Panc1 (cell line): ENCODE data around the gene CD14. TPM values are rescaled to one million over a fixed set of nuclear protein-coding genes. Genes with fewer than 3 reads are reported as not detected.
A peak's percentile ranks its signal among the peaks of the same experiment; 100 is the strongest.
"Not testable (repeated sequence)": the region's sequence is repeated elsewhere in the genome, so short reads cannot be mapped to it uniquely, and the experiment has no call there.

Source experiments
- ATAC-seq: fragments of 200-7000 bp; cut with Tn5 transposase; 2 replicates; pipeline ENCODE4 v1.9.1; 2020; ENCODE audit warnings: mild to moderate bottlenecking, moderate library complexity
- BruUV-seq: library from RNA; stranded (reverse); fragments of 400-500 nt; replicated peaks from 2 replicates; lab custom pipeline; 2021; lab: Mats Ljungman, UMichigan
- CTCF ChIA-PET: fragments of 300-600 bp; sonication (Branson Sonifier 250); formaldehyde crosslinking; loops from one replicate; lab custom pipeline; 2022; ENCODE audit warnings: antibody characterized with exemption; lab: Charles Lee
- POLR2A ChIA-PET: fragments of 300-600 bp; sonication (Branson Sonifier 250); formaldehyde crosslinking; loops from one replicate; lab custom pipeline; 2022; ENCODE audit warnings: antibody characterized with exemption; lab: Charles Lee
- DNase-seq: peaks from one replicate; pipeline ENCODE4 v3.0.0-alpha.2; 2010; ENCODE audit warnings: low read depth, low spot score
- H3K27ac ChIP-seq: 2 replicates; pipeline ENCODE4 v1.5.1; 2011; ENCODE audit warnings: mild to moderate bottlenecking, low read length, inconsistent platforms
- H3K27me3 ChIP-seq: fragments of 200-500 bp; sonication (Bioruptor generic); 2 replicates; pipeline ENCODE4 v1.6.0; 2014; ENCODE audit warnings: low read length, inconsistent platforms; ENCODE audit not compliant: control insufficient read depth, insufficient read depth
- H3K36me3 ChIP-seq: fragments of 200-500 bp; sonication (Bioruptor generic); 2 replicates; pipeline ENCODE4 v1.5.1; 2014; ENCODE audit warnings: inconsistent platforms, mild to moderate bottlenecking, low read length, moderate library complexity; ENCODE audit not compliant: control insufficient read depth, insufficient read depth
- H3K4me1 ChIP-seq: 2 replicates; pipeline ENCODE4 v1.5.1; 2011; ENCODE audit warnings: inconsistent platforms, mild to moderate bottlenecking, low read length, moderate library complexity; ENCODE audit not compliant: control insufficient read depth, insufficient read depth
- H3K4me3 ChIP-seq, 2 experiments: 2 replicates each; pipeline ENCODE4 v1.5.1; 2011 to 2012; ENCODE audit warnings: low read depth in 2 of 2, low read length in 2 of 2, mild to moderate bottlenecking in 2 of 2, inconsistent platforms in 1 of 2, moderate library complexity in 1 of 2
- H3K9me3 ChIP-seq: fragments of 200-500 bp; sonication (Bioruptor generic); 2 replicates; pipeline ENCODE4 v1.5.1; 2014; ENCODE audit warnings: low read depth, mild to moderate bottlenecking, inconsistent platforms, low read length, moderate library complexity; ENCODE audit not compliant: control insufficient read depth, insufficient read depth
- CTCF ChIP-seq: fragments of 450-650 bp; IDR thresholded peaks from 2 replicates; pipeline ENCODE4 v1.5.1; 2017; ENCODE audit warnings: mild to moderate bottlenecking
- POLR2AphosphoS5 ChIP-seq: IDR thresholded peaks from 2 replicates; pipeline ENCODE4 v1.6.1; 2012; ENCODE audit warnings: mild to moderate bottlenecking, low read depth, low read length, moderate library complexity
- REST ChIP-seq, 2 experiments: IDR thresholded peaks; 2 replicates each; pipeline ENCODE4 v1.6.1; 2011 to 2012; ENCODE audit warnings: low read depth in 2 of 2, control low read depth in 1 of 2, low read length in 1 of 2, mild to moderate bottlenecking in 1 of 2, moderate library complexity in 1 of 2; ENCODE audit not compliant: insufficient read depth in 1 of 2
- SIN3A ChIP-seq: IDR thresholded peaks from 2 replicates; pipeline ENCODE4 v1.6.1; 2012; ENCODE audit warnings: low read depth, mild to moderate bottlenecking, low read length, moderate library complexity, borderline replicate concordance; ENCODE audit not compliant: insufficient read depth
- TCF7L2 ChIP-seq: IDR thresholded peaks from 2 replicates; pipeline ENCODE4 v1.6.1; 2011; ENCODE audit warnings: mild to moderate bottlenecking, low read depth, low read length, inconsistent platforms
- in situ Hi-C: cut with HindIII; loops from 2 replicates; pipeline ENCODE4 v1.10.0; 2016; ENCODE audit warnings: low sequenced_read_pairs, low pct_unique_long_range_greater_than_20kb
- intact Hi-C: fragments of 100-400 bp; cut with micrococcal nuclease; formaldehyde crosslinking; loops from one replicate; pipeline ENCODE4 v1.10.0; 2022; ENCODE audit not compliant: unreplicated experiment
- total RNA-seq: library from RNA; stranded (reverse); gene quantifications from one replicate; pipeline ENCODE4 v1.2.1, GENCODE V29; 2021; ENCODE audit not compliant: unreplicated experiment

Gene CD14
- total RNA-seq, 1 experiment from 2014 or later, result 2.5 TPM

DNA sequence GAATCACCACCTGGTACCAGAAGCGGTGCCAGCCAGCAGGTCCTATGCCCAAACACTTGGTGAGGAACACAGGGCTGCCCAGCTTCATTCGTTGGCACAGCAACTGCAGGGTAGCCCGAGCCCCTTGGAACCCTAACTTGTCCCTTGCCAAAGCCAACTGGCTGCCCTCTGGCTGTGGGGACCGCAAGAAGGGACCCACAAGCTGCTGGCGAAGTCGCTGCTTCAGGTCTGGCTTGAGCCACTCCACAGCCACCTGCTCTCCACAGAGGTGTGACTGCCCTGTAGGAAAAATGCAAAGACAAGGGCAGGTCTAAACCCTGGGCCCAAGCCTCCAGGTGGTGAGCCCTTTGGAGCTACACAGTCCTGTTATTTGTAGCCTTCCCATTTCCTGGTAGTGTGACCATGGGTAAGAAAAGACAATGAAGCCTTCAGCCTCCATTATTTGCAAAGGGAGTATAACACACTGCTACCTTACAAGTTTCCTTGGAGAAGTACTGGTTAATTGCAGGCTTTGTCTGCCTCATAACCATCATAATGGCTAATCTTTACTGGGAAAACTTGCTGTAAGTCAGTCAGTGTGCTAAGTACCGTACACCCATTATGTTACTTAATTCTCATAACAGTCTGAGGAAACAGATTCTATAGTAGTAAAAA lies 38.6 kb upstream of the CD14 start:
- BruUV-seq, result no TSS peak
- POLR2A ChIA-PET, result no interaction called here
- no peak overlapping the region for H3K4me3 ChIP-seq
- intact Hi-C loops (no loop called here), in situ Hi-C loops (no loop called here)
- H3K9me3 ChIP-seq, result no peaks in the 10 kb centered on the region
- CTCF ChIA-PET, result no interaction called here
- TF ChIP-seq REST (IDR thresholded peaks at IDR 0.05; ENCODE audit: insufficient read depth in 1 of 2, low read depth in 2 of 2, low read length in 1 of 2) (no peak), TCF7L2 (no peak), POLR2AphosphoS5 (no peak), SIN3A (no peak), CTCF (no peak)
- no peak overlapping the region for H3K27ac ChIP-seq
- peaks cover 12% of the 10 kb centered on the region for H3K36me3 ChIP-seq
- peak; percentile 18 for ATAC-seq
- no peak for DNase-seq
- no peaks in the 10 kb centered on the region for H3K27me3 ChIP-seq
- no peaks in the 10 kb centered on the region for H3K4me1 ChIP-seq

DNA sequence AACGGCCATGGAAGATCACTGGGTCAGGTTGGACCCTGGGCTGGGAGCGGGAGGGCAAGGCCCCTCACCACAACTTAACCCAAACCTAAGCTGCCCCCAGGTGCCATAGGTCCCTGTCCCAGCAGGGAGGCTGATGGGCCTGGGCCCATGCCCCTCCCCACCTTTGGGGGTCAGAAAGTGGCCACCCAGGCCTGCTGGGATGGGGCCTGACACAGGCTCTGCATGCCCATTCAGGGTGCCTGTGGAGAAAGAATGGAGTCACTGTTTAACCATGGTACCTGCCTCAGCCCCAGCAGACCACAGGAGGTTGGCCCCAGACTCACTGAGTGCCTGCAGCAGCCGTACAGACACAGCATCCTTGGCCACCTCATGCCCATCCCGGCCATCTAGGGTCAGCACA lies 38.1 kb upstream of the CD14 start:
- peak; percentile 31 for ATAC-seq
- intact Hi-C loops, POLR2A ChIA-PET: not testable (repeated sequence)

More for the DNA sequence above, 38.1 kb upstream of the CD14 start:
- H3K36me3 ChIP-seq, H3K4me3 ChIP-seq, CTCF ChIA-PET, H3K27me3 ChIP-seq, in situ Hi-C loops, BruUV-seq, H3K4me1 ChIP-seq, H3K27ac ChIP-seq, DNase-seq, H3K9me3 ChIP-seq: not testable (repeated sequence)
